Stimulated activated effector memory CD8-positive, alpha-beta T cell treated with anti-CD3 and anti-CD28 coated beads, Interleukin-12 subunit alpha, Interleukin-12 subunit beta, amount 100 ng/mL, for 72 hours (primary cell): ENCODE measurements around the gene CSMD2.

Source experiments
- ATAC-seq: fragments of 150-1000 bp; cut with Tn5 transposase; 2 replicates; pipeline ENCODE4 v1.10.0; 2021
- DNase-seq, 2 donors: peaks; one replicate each; pipeline ENCODE4 v3.0.0; 2021 to 2022; ENCODE audit warnings: low spot score in 2 of 2
- H3K27ac Mint-ChIP-seq: one replicate; pipeline ENCODE4 v1.8.0; 2022; ENCODE audit warnings: mild to moderate bottlenecking, mixed read lengths
- H3K36me3 Mint-ChIP-seq: one replicate; pipeline ENCODE4 v1.8.0; 2022; ENCODE audit warnings: mild to moderate bottlenecking, mixed read lengths
- H3K4me1 Mint-ChIP-seq: one replicate; pipeline ENCODE4 v1.8.0; 2022; ENCODE audit warnings: mixed read lengths
- H3K4me3 Mint-ChIP-seq: one replicate; pipeline ENCODE4 v1.8.0; 2022; ENCODE audit warnings: mild to moderate bottlenecking, mixed read lengths
- H3K9me3 Mint-ChIP-seq: one replicate; pipeline ENCODE4 v1.8.0; 2022; ENCODE audit warnings: mixed read lengths

The CSMD2 gene

DNA sequence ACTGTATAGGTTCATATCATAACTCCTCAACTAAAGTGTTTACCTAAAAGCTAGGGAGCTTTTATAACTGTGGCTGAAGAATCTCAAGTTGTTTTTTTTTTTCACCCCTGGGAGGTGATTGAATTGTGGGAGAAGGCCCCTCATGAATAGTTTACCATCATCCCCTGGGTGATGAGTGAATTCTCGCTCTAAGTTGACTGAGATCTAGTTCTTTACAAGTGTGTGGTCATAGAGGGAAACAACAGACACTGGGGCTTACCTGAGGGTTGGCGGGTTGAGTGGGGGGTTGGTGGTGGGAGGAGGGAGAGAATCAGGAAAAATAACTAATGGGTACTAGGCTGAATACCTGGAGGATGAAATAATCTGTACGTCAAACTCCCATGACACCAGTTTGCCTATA is 700.5 kb downstream of the CSMD2 start:
- no peak for ATAC-seq
- Mint-ChIP-seq H3K27ac (no peak overlapping the region), H3K4me1 (no peaks in the 10 kb centered on the region), H3K36me3 (no peaks in the 10 kb centered on the region), H3K9me3 (no peaks in the 10 kb centered on the region), H3K4me3 (no peak overlapping the region)
- no peak for DNase-seq
